Astrocyte of the cerebellum (primary cell): Measurements from ENCODE around the gene TRNP1.

Source experiments
- DNase-seq: peaks from one replicate; pipeline ENCODE4 v3.0.0-alpha.2; 2011; ENCODE audit warnings: low read depth
- H3K4me3 ChIP-seq: 2 replicates; pipeline ENCODE4 v1.5.1; 2011; ENCODE audit warnings: mild to moderate bottlenecking, low read depth, low read length, moderate library complexity
- CTCF ChIP-seq: IDR thresholded peaks from 2 replicates; pipeline ENCODE4 v1.5.1; 2012; ENCODE audit warnings: low read length, low read depth, moderate library complexity, mild to moderate bottlenecking; ENCODE audit errors: missing control alignments
- in situ Hi-C: cut with HindIII; loops from 2 replicates; pipeline ENCODE4 v1.10.0; 2017; ENCODE audit warnings: low sequenced_read_pairs

The TRNP1 gene

GRCh38 chr1:27000090-27000816 lies 6.8 kb downstream of the TRNP1 start:
- in situ Hi-C loops: no loop called here
- no peak overlapping the region for H3K4me3 ChIP-seq
- DNase-seq: no peak
- TF ChIP-seq CTCF: no peak

- DNase-seq: no peak
- in situ Hi-C loops: no loop called here
Measured at GRCh38 chr1:27000817-27001460, 7.4 kb downstream of the TRNP1 start.

GRCh38 chr1:27001570-27002360 lies 8.3 kb downstream of the TRNP1 start:
- H3K4me3 ChIP-seq: no peak overlapping the region
- no peak for DNase-seq

More at GRCh38 chr1:27000817-27001460, 7.4 kb downstream of the TRNP1 start:
- H3K4me3 ChIP-seq: no peak overlapping the region
- TF ChIP-seq CTCF: no peak

GRCh38 chr1:27003745-27004470 lies 10.4 kb downstream of the TRNP1 start:
- in situ Hi-C loops: no loop called here
- no peak for DNase-seq
- H3K4me3 ChIP-seq: no peak overlapping the region
- TF ChIP-seq CTCF: no peak

More at GRCh38 chr1:27001570-27002360, 8.3 kb downstream of the TRNP1 start:
- TF ChIP-seq CTCF: no peak
- in situ Hi-C loops: no loop called here

GRCh38 chr1:27004471-27005165 lies 11.1 kb downstream of the TRNP1 start:
- no peak overlapping the region for H3K4me3 ChIP-seq
- in situ Hi-C loops: no loop called here
- TF ChIP-seq CTCF: no peak
- DNase-seq: no peak
